WTC11 (cell line): ENCODE data around the gene TSR3. TPM values are rescaled to one million over a fixed set of nuclear protein-coding genes. Genes with fewer than 3 reads are reported as not detected.

Source experiments
- ATAC-seq: fragments of 200-7000 bp; cut with Tn5 transposase; 2 replicates; pipeline ENCODE4 v1.10.0; 2021; ENCODE audit warnings: mild to moderate bottlenecking, moderate library complexity
- CTCF ChIA-PET: fragments of 300-600 bp; sonication (Branson Sonifier 250); formaldehyde crosslinking; loops from one replicate; lab custom pipeline; 2021; ENCODE audit warnings: antibody characterized with exemption; lab: Charles Lee
- POLR2A ChIA-PET: fragments of 350-600 bp; sonication (Branson Sonifier 250); formaldehyde crosslinking; loops from one replicate; lab custom pipeline; 2021; ENCODE audit warnings: antibody characterized with exemption; lab: Charles Lee
- DNase-seq: peaks from one replicate; pipeline ENCODE4 v3.0.0; 2021; ENCODE audit warnings: low spot score
- H3K27ac Mint-ChIP-seq: 2 replicates; pipeline ENCODE4 v1.8.0; 2021; ENCODE audit warnings: mixed read lengths
- H3K27me3 Mint-ChIP-seq: 2 replicates; pipeline ENCODE4 v1.8.0; 2021; ENCODE audit warnings: low read depth, mild to moderate bottlenecking, moderate library complexity, mixed read lengths
- H3K36me3 Mint-ChIP-seq: 2 replicates; pipeline ENCODE4 v1.8.0; 2021; ENCODE audit warnings: mixed read lengths
- H3K4me1 Mint-ChIP-seq: 2 replicates; pipeline ENCODE4 v1.8.0; 2022; ENCODE audit warnings: mixed read lengths
- H3K4me3 Mint-ChIP-seq: 2 replicates; pipeline ENCODE4 v1.8.0; 2021; ENCODE audit warnings: mild to moderate bottlenecking, moderate library complexity, mixed read lengths
- H3K9me3 Mint-ChIP-seq: 2 replicates; pipeline ENCODE4 v1.8.0; 2021; ENCODE audit warnings: mixed read lengths
- CREB1 ChIP-seq: sonication (generic); formaldehyde crosslinking; IDR thresholded peaks from 2 replicates; pipeline ENCODE4 v1.8.0; 2023; ENCODE audit warnings: mild to moderate bottlenecking, missing genetic modification reagents
- FOXK1 ChIP-seq: sonication (generic); formaldehyde crosslinking; IDR thresholded peaks from 2 replicates; pipeline ENCODE4 v1.8.0; 2022; ENCODE audit warnings: mild to moderate bottlenecking, moderate library complexity, missing genetic modification reagents
- GABPB1 ChIP-seq: sonication (generic); formaldehyde crosslinking; IDR thresholded peaks from 2 replicates; pipeline ENCODE4 v1.8.1; 2023; ENCODE audit warnings: mild to moderate bottlenecking, missing genetic modification reagents
- MXD4 ChIP-seq: fragments of 250-450 bp; sonication (Bioruptor Pico); IDR thresholded peaks from 2 replicates; pipeline ENCODE4 v1.8.0; 2021; ENCODE audit warnings: mild to moderate bottlenecking, moderate library complexity, borderline replicate concordance
- NR3C1 ChIP-seq: sonication (generic); formaldehyde crosslinking; conservative IDR thresholded peaks from 2 replicates; pipeline ENCODE4 v1.8.1; 2023; ENCODE audit warnings: low read depth, mild to moderate bottlenecking, missing genetic modification reagents
- PRDM15 ChIP-seq: sonication (generic); formaldehyde crosslinking; IDR thresholded peaks from 2 replicates; pipeline ENCODE4 v1.8.0; 2022; ENCODE audit warnings: missing genetic modification reagents
- RELA ChIP-seq: sonication (generic); formaldehyde crosslinking; IDR thresholded peaks from 2 replicates; pipeline ENCODE4 v1.8.1; 2022; ENCODE audit warnings: missing genetic modification reagents, mild to moderate bottlenecking, borderline replicate concordance
- SMAD4 ChIP-seq: sonication (generic); formaldehyde crosslinking; IDR thresholded peaks from 2 replicates; pipeline ENCODE4 v1.8.0; 2022; ENCODE audit warnings: mild to moderate bottlenecking, missing genetic modification reagents
- ZNF219 ChIP-seq: sonication (generic); formaldehyde crosslinking; IDR thresholded peaks from 2 replicates; pipeline ENCODE4 v1.8.0; 2023; ENCODE audit warnings: missing genetic modification reagents, mild to moderate bottlenecking, borderline replicate concordance
- ZNF423 ChIP-seq: fragments of 250-450 bp; sonication (Bioruptor Pico); IDR thresholded peaks from 2 replicates; pipeline ENCODE4 v2.1.2; 2022; ENCODE audit warnings: mild to moderate bottlenecking, moderate library complexity
- total RNA-seq: library from RNA; stranded (reverse); gene quantifications from 3 replicates; pipeline ENCODE4 v1.2.3, GENCODE V29; 2021
- TF ChIP-seq, protein P1 (sequence below): sonication (generic); formaldehyde crosslinking; IDR thresholded peaks from 2 replicates; pipeline ENCODE4 v1.8.0; 2023; ENCODE audit warnings: mild to moderate bottlenecking, missing genetic modification reagents
- TF ChIP-seq, protein P2 (sequence below): sonication (generic); formaldehyde crosslinking; IDR thresholded peaks from 2 replicates; pipeline ENCODE4 v1.8.1; 2023; ENCODE audit warnings: mild to moderate bottlenecking, moderate library complexity, missing genetic modification reagents
- TF ChIP-seq, protein P3 (sequence below): sonication (generic); formaldehyde crosslinking; IDR thresholded peaks from 2 replicates; pipeline ENCODE4 v1.8.1; 2022; ENCODE audit warnings: missing genetic modification reagents, borderline replicate concordance
- TF ChIP-seq, protein P4 (sequence below): fragments of 200-600 bp; IDR thresholded peaks from 2 replicates; pipeline ENCODE4 v1.8.0; 2022; ENCODE audit warnings: antibody characterized with exemption
- TF ChIP-seq, protein P5 (sequence below): sonication (generic); formaldehyde crosslinking; IDR thresholded peaks from 2 replicates; pipeline ENCODE4 v1.8.0; 2022; ENCODE audit warnings: mild to moderate bottlenecking, missing genetic modification reagents

Gene TSR3
- total RNA-seq, 1 experiment from 2014 or later: 66.3 TPM

- TF ChIP-seq, protein P1, sequence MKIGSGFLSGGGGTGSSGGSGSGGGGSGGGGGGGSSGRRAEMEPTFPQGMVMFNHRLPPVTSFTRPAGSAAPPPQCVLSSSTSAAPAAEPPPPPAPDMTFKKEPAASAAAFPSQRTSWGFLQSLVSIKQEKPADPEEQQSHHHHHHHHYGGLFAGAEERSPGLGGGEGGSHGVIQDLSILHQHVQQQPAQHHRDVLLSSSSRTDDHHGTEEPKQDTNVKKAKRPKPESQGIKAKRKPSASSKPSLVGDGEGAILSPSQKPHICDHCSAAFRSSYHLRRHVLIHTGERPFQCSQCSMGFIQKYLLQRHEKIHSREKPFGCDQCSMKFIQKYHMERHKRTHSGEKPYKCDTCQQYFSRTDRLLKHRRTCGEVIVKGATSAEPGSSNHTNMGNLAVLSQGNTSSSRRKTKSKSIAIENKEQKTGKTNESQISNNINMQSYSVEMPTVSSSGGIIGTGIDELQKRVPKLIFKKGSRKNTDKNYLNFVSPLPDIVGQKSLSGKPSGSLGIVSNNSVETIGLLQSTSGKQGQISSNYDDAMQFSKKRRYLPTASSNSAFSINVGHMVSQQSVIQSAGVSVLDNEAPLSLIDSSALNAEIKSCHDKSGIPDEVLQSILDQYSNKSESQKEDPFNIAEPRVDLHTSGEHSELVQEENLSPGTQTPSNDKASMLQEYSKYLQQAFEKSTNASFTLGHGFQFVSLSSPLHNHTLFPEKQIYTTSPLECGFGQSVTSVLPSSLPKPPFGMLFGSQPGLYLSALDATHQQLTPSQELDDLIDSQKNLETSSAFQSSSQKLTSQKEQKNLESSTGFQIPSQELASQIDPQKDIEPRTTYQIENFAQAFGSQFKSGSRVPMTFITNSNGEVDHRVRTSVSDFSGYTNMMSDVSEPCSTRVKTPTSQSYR (CRISPR knock-in tag): no peak
- no peak for TF ChIP-seq PRDM15 (CRISPR knock-in tag)
- TF ChIP-seq, protein P2, sequence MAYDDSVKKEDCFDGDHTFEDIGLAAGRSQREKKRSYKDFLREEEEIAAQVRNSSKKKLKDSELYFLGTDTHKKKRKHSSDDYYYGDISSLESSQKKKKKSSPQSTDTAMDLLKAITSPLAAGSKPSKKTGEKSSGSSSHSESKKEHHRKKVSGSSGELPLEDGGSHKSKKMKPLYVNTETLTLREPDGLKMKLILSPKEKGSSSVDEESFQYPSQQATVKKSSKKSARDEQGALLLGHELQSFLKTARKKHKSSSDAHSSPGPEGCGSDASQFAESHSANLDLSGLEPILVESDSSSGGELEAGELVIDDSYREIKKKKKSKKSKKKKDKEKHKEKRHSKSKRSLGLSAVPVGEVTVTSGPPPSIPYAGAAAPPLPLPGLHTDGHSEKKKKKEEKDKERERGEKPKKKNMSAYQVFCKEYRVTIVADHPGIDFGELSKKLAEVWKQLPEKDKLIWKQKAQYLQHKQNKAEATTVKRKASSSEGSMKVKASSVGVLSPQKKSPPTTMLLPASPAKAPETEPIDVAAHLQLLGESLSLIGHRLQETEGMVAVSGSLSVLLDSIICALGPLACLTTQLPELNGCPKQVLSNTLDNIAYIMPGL (CRISPR knock-in tag): no peak
- no peak for TF ChIP-seq GABPB1 (CRISPR knock-in tag)
- TF ChIP-seq NR3C1 (CRISPR knock-in tag): no peak
- TF ChIP-seq FOXK1 (CRISPR knock-in tag): no peak
- TF ChIP-seq, protein P3, sequence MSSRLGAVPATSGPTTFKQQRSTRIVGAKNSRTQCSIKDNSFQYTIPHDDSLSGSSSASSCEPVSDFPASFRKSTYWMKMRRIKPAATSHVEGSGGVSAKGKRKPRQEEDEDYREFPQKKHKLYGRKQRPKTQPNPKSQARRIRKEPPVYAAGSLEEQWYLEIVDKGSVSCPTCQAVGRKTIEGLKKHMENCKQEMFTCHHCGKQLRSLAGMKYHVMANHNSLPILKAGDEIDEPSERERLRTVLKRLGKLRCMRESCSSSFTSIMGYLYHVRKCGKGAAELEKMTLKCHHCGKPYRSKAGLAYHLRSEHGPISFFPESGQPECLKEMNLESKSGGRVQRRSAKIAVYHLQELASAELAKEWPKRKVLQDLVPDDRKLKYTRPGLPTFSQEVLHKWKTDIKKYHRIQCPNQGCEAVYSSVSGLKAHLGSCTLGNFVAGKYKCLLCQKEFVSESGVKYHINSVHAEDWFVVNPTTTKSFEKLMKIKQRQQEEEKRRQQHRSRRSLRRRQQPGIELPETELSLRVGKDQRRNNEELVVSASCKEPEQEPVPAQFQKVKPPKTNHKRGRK (CRISPR knock-in tag): no peak
- TF ChIP-seq CREB1 (CRISPR knock-in tag): no peak
- TF ChIP-seq, protein P4, sequence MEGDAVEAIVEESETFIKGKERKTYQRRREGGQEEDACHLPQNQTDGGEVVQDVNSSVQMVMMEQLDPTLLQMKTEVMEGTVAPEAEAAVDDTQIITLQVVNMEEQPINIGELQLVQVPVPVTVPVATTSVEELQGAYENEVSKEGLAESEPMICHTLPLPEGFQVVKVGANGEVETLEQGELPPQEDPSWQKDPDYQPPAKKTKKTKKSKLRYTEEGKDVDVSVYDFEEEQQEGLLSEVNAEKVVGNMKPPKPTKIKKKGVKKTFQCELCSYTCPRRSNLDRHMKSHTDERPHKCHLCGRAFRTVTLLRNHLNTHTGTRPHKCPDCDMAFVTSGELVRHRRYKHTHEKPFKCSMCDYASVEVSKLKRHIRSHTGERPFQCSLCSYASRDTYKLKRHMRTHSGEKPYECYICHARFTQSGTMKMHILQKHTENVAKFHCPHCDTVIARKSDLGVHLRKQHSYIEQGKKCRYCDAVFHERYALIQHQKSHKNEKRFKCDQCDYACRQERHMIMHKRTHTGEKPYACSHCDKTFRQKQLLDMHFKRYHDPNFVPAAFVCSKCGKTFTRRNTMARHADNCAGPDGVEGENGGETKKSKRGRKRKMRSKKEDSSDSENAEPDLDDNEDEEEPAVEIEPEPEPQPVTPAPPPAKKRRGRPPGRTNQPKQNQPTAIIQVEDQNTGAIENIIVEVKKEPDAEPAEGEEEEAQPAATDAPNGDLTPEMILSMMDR: no peak
- TF ChIP-seq RELA (CRISPR knock-in tag): no peak
Measured at GRCh38 chr16:1312467-1312816, 39.2 kb downstream of the TSR3 start (continued).

DNA sequence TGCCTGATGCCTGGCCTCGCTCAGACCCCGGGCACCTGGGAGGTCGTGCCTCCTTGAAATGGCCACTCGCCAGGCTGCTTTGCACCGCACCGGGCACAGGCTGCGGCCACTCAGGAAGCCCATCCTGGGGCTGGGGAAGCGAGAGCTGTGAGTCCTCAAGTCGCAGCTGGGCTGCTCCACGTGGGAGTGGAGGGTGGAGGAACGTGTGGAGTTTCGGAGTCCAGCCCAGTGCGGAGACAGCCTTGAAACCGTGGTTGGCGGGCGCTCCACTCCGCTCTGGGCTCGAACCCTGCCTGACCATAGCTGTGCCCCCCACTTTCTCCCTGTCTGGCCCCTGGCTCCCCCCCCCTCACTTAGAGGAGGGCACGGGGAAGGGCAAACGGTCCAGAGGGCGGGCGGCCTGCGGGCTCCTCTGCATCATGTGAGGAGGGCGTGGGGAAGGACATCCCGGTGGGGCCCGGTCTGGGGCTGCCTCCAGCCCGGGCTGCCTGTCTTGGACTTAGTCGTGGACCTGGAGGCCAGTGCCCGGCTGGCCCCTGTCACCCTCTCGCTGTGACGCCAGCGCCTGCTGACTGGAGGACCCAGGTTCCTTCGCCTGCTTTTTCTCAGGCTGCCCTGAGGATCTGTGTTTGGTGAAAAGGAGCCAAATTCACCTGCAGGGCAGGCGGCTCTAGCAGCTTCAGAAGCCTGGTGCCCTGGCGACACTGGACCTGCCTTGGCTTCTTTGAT lies 39.8 kb downstream of the TSR3 start:
- Mint-ChIP-seq H3K4me1 (peaks cover 8% of the 10 kb centered on the region), H3K9me3 (no peaks in the 10 kb centered on the region), H3K36me3 (peaks cover 27% of the 10 kb centered on the region), H3K27ac (no peak overlapping the region), H3K27me3 (no peaks in the 10 kb centered on the region), H3K4me3 (peak overlapping the region; percentile 90)
- ChIA-PET POLR2A (no interaction called here), CTCF (interaction anchor here (0.6 to 2.8 kb wide), 4 partner anchors 11 to 68 kb away, joined by 3 to 8 read pairs (median 4); no protein-coding TSS in a partner anchor)
- DNase-seq (no peak), ATAC-seq (no peak)
- TF ChIP-seq, protein P5, sequence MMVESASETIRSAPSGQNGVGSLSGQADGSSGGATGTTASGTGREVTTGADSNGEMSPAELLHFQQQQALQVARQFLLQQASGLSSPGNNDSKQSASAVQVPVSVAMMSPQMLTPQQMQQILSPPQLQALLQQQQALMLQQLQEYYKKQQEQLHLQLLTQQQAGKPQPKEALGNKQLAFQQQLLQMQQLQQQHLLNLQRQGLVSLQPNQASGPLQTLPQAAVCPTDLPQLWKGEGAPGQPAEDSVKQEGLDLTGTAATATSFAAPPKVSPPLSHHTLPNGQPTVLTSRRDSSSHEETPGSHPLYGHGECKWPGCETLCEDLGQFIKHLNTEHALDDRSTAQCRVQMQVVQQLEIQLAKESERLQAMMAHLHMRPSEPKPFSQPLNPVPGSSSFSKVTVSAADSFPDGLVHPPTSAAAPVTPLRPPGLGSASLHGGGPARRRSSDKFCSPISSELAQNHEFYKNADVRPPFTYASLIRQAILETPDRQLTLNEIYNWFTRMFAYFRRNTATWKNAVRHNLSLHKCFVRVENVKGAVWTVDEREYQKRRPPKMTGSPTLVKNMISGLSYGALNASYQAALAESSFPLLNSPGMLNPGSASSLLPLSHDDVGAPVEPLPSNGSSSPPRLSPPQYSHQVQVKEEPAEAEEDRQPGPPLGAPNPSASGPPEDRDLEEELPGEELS (CRISPR knock-in tag): no peak
- TF ChIP-seq RELA (CRISPR knock-in tag) (no peak), ZNF423 (CRISPR knock-in tag) (no peak), MXD4 (no peak), ZNF219 (no peak), PRDM15 (CRISPR knock-in tag) (no peak), SMAD4 (no peak)
